GM21447 (cell line): Measurements from ENCODE around the gene PEAK3.

ENCODE experiments used
- ATAC-seq: cut with Tn5 transposase; IDR thresholded peaks from one replicate; pipeline ENCODE4 v1.9.1; 2021; ENCODE audit not compliant: unreplicated experiment

Gene PEAK3

DNA sequence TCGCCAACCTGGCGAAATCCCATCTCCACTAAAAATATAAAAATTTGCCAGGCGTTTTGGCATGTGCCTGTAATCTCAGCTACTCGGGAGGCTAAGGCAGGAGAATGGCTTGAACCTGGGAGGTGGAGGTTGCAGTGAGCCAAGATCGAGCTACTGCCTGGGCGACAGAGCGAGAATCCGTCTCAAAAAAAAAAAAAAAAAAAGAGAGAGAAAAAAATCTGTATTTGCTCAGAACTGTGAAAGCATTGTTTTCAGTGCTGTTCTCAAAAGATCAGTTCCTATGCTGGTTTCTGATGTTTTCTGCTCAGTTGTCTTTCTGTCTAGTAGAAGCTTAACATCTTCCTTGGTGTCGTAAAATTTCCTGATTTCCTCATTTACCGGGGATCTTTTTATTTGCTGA, 42.8 kb downstream of the PEAK3 start:
- ATAC-seq, result no peak

DNA sequence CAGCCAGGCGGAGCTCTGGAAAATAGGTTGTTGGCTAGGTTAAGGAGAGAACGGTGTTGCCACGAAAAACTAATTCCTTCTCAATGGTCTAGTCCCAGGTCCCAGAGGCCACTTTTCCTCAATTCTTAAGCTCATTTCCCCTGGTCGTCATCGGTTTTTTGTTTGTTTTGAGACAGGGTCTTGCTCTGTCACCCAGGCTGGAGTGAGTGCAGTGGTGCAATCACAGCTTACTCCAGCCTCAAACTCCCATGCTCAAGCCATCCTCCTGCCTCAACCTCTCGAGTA, 44.2 kb downstream of the PEAK3 start:
- no peak for ATAC-seq

DNA sequence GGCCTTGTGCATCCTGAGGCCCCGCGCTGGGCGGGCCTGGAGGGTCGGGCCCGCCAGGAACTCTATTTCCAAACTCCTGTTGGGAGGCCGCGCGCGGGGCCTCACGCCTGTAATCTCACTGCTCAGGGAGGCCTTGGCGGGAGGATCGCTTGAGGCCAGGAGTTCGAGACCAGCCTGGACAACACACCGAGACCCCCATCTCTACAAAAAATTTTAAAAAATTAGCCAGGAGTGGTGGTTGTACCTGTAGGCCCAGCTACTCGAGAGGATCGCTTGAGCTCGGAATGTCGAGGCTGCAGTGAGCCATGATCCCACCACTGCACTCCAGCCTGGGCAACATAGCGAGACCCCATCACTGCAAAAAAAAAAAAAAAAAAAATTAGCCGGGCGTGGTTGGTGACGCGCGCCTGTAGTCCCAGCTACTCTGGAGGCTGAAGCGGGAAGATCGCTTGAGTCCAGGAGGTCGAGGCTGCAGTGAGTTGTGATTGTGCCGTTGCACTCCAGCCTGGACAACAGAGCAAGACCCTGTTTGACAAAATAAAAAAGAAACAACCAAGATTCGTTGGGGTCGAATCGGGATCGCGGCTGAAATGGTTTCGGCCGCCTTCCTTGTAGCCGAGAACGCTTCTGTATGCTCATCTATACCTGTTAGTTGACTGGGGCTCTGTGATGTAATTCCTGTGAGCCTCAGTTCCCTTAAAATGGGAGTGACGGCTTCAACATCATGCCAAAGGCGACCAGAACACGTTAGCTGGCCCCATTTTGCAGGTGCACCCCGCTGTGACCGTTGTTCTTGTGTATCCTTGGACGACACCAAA, 44.7 kb downstream of the PEAK3 start:
- no peak for ATAC-seq

DNA sequence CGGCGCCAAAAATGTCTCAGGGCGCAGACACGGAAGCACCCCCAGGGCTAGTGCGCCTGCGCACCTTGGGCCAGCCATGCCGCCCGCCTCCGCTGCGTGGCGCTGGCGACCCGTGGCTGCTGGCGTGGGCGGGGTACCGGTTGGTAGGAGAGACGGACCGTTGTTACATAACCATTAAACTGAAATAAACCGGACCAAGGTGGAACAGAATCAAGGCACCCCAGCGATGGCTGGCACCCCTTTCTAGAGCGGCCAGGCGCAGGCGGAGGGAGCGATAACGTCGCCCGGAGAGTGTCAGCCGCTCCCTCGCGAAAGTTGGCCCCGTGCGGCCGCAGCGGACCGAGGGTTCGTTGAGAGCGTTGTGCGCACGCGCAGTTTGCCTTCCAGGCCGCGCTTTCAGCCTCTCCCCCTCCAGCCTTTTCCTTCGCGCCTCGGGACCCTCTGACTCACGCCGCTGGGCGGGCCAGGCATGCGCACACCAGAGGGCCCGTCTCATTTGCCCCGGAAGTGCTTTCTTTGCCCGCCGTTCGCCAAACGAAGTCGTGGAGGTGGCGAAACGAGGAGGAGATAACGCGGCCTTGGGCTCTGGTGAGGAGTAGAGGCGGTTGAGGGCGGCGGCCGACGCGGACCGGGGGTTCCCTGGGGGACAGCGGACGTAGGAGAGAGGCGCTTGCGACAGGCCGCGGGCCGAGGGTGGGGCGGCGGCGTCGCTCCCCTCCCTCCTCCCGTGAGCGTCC, 45.5 kb downstream of the PEAK3 start, which contains the start of the genes PLEKHJ1 and SF3A2:
PLEKHJ1 (minus strand) TSS at position 16 of the 737 bp plus-strand sequence. CDS start 81 bp downstream, outside the sequence.
SF3A2 (plus strand) TSS at position 511 of the 737 bp plus-strand sequence. CDS start 6,595 bp downstream, outside the sequence.
- peak; percentile 59 for ATAC-seq

DNA sequence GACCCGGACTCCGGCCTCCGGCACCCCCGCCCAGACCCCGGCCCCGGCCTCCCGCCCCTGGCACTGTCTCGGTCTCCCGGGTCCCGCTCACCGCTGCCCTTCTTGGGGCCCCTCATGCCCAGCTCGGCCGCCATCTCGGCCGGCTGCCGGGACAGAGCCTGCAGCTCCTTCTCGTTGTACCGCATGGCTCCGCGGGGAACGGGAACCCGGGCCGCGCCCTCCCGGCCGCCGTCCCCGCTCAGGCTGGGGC, 46.0 kb downstream of the PEAK3 start:
- ATAC-seq, result no peak

DNA sequence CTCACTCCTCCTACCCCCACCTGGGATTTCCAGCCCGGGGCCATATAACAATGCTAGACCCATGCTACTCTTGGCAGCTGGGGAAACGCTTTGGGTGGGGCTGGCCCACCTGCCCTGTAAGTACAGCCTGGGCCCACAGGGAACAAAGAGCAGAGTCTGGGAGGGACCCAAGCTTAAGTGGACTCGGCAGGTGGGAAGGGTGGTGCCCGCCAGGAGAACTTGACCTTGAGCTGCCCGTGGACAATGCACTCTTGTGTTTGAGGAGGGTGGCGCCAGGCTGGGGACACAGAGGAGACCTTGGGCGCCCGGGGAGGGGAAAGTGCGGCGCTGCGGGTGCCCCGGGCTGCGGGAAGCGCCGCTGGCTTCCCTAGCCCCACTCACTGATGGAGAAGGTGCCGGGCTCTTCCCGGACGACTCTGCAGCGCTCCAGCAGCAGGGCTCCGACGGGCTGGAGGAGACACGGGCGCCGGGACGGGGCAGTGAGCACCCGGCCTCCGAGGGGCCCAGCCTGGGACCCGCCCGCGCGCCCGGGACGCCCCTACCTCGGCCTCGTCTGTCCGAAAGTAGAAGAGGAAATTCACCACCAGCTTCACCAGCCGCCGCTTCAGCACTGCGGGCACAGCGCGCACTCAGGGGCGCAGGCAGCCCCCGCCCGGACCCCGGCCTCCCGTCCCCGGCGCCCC, 46.5 kb downstream of the PEAK3 start:
- ATAC-seq, result peak; percentile 16

DNA sequence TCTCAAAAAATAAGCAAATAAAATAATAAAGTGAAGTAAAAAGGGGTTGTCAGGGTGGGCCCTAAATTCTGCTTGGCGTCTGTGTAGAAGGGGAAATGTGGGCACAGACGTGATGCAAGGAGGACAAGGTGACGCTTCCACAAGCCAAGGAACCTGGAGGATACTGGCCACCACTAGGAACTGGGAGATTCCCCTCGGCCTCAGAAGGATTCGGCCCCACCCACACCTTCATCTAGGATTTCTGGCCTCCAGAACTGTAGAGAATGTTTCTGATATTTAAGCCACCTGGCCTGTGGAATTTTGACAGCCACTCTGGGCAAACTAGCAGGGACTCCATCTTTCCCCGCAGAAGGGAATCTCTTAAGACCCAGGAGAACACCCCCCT, 47.0 kb downstream of the PEAK3 start:
- ATAC-seq, result no peak

DNA sequence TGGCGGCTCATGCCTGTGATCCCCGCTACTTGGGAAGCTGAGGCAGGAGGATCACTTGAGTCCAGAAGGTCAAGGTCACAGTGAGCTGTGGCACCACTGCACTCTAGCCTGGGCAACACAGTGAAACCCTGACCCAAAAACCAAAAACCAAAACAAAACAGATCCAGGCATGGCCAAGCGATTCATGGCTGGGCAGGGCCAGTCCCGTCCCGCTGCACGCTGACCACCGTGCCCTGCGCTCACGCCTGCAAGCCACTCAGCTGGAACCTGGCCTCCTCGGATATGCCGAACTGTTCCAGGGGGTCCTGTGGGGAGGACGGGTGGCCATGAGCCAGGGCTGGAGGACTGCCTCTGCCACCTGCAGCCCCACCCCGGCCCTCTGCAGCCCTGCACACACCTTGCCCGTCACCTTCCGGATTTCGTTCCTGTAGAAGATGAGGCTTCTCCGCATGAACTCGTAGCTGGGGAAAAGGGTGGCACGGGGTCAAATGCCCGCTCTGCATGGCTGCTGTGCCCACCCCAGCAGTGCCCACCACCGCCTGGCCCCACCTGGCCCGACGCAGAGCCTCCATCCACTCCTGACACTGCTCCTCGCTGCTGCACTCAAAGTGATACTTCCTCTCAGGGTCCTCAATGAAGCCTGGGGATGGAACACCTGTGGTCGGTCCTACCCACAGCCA, 48.2 kb downstream of the PEAK3 start:
- no peak for ATAC-seq

DNA sequence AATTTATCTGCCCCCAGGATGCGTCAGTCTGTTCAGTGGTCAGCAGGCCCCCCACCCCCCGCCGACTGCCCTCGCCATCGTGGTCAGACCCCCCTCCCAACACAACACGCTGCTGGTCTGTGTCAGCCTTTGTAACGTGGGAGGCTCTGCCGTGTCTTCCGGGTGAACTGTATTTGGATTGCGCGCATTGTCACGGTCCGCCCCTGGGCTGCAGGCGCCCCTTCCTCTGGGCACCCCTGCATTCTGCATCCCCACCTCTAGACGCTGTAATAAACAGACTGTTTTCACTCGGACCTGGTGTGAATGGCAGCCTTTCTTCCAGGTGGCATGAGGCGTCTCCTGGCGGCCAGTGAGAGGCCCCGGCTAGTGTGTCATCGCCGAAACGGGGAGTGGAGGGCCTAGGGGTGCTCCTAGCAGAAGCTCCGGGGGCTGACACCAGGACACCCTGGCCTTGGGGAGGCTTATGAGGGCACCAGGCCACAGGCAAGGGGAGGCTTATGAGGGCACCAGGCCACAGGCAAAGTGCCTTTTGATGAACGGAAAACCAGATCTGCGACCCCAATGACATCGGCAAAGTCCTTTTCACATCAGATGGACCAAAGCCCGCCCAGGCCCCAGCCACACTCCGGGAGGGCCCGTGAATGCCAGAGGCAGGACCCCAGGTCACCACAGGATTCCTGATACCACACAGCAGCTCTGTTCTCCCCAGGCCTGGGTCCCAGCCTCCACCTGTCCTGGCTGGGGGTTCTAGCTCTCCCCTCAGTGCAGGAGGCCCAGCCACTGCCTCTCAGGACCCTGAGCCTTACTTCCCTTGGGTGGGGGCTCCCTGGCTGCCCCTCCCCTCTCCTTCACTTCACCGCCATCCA, 49.5 kb downstream of the PEAK3 start:
- ATAC-seq, result no peak

DNA sequence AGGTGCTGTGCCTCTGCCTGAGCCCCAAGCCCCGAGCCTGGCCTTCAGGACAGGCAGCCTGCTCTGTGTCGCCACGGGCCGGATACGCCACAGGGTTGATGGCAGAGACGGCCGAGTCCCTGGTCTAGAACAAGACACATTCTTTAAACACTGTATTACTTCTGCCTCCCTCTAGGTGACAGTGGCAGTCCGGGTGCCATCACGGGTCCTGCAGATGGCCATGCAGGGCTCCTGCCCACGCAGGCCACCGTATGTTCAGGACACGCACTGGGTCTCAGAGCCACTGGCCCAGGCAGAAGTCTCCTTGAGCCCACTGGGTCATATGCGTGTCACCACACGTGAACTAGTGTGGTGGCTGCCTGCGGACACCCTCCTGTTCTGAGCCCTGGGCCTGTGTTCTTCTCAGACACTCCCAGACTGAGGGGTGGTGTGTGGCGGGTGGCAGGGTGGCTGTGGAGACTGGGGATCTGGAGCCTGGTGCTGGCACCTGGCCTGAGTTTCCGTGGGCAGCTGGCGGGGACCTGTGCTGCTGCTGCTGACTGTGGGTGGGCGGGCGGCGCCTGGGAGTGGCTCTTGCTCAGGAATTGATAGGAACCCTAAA, 50.3 kb downstream of the PEAK3 start:
- ATAC-seq, result no peak

DNA sequence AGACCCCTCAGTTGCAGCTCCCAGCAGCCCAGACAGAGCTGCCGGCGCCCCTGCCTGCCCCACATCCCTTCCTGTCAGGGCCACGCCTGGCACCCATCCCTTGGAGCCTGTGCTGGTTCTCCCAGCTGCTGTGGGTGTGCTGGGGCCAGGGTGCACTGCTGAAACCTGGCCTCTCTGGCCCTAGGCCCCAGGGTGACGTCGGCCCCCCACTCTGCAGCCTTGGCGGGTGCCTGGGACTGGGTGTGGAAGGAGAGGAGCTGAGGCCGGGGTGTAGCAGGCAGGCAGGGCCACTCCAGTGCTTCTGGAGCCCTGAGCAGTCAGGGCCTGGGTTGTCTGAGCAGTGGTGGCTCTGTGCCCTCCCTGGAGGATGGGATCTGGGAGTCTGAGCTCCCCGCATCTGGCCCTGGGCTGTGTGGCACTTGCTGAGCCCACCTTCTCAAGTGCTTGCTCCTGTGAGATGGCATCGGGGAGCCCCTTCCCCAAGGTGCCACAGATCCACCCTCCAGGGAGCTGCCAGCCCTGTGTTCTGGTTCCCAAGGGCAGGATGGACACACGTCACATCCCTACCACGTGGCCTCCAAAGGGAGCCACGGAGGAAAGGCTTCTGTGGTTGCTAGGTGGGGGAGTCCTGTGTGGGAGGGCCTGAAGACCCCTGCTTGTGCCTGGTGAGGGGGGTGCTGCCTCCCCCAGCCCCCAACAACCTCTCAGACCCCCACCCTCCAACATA, 51.0 kb downstream of the PEAK3 start:
- no peak for ATAC-seq

DNA sequence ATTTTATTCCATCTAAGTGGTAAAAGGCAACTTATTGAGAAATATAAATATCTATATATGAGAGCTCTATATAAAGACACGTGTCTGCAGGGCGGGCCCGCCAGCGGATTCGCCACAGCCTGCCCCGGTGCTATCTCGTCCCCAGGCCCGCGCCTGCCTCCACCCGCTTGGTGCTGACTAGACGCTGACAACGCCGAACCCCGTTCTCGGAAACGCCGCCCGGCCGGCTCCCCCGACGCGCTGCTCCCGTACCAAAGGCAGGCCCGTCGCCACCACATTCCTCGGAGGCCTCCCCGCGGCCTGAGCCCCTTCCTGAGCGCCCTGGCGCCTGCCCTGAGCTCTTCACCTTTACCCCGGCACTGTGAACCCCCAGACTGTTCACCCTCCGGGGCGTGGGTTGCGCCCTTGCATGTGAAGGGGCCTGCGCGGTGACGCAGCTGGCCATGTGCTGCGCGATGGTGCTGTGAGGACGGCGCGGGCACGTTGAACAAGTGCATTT, 51.9 kb downstream of the PEAK3 start:
- ATAC-seq, result no peak

DNA sequence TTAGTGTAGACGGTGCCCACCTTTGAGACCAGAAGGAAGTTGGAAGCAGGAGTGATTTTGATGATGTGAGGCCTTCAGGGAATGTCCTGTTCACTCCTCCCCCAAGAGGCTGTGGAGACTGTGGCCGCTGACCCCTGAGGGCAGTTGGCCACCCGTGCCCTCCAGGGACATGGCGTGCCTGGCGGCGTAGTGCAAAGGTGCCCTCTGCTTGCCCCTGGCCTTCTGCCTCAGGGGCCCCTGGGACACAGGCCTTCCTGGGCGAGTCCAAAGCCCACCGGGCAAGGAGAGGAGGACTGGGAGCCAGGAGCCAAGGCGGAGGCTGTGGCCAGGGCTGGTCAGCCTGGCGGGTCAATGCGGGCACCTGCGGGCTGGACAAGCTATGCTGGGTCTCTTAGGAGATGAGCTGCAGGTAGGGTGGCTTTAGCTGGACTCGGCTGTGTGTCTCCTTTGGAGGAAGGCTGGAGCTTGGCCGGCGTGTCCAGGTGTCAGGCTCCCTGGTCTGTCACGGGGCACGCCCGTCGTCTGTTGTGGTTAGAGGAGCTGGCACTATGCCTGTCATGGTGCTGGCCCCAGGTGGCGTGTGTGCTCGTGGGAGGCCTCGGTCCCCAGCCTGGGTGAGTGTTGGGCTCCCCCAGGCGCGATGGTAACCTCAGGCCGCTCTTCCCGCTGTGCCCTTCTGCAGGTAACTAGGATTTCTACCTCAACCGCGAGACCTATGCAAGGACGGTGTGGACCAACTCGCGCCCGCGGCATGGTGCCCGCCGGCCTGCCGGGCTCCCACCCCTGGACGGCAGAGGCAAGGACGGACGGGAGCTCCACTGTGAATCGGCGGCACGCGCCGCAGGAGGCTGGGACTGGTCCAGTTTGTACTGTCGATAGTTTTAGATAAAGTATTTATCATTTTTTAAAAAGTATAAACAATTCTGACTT, 52.6 kb downstream of the PEAK3 start:
- no peak for ATAC-seq

DNA sequence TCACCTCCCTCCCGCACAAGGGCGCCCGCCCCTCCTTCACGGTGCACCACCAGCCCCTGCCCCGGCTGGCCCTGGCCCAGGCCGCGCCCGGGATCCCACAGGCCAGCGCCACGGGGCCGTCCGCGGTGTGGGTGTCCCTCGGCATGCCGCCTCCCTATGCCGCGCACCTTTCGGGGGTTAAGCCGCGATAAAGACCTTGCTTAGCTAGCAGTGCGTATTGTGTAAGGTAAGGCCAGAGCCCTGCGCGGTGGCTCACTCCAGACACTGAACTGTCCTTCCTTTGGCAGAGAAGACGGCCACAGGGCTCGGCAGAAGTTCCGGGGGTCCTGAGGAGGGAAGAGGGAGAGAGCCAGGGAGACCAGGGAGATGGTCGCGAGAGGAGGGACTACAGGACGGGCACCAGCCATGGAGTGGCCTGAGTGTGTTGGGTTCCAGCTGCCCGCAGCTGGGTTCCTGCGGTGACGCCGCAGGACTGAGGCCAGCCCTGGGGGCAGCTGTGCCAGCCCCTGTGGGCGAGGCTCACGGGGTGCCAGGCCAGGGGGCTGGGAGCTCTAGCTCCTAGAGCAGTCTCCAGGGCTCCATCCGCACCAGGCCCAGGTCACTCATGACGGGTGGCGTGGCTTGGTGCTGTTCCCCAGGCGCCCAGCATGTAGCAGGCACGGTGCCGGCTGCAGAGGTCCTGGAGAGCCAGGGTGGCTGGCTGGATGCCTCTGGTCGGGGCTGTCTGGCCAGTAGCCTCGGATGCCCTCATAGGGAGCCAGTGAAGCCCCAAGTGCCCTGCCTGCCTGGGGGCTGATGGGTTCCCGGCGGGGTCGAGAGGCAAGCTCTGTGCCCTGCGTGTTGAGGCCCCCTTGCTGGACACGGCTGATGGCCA, 53.6 kb downstream of the PEAK3 start:
- no peak for ATAC-seq

DNA sequence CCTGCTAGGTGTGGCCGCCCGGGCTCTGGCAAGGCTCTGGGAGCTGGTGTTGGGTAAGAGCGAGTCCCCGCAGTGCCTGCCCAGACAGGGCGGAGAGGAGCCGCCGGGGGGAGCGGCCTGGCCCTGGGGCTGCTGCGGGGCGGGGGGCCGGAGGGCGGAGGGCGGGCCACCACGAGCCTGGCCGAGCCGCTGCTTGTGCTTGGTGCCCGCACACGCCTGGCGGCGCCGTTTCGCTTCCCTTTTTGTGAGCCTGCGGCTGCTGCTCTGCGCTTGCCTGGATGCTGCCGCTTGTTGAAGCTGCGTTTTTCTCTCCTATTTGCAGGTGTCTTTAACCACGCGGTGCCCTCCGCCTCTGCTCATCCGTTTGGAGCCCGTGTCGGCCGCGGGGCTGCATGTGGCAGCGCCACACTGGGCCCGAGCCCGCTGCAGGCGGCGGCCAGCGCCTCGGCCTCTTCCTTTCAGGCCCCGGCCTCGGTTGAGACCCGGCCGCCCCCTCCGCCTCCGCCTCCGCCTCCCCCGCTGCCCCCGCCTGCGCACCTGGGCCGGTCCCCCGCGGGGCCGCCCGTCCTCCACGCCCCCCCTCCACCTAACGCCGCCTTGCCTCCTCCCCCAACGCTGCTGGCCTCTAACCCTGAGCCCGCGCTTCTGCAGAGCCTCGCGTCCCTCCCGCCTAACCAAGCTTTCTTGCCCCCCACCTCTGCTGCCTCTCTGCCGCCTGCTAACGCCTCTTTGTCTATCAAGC, 54.4 kb downstream of the PEAK3 start:
- no peak for ATAC-seq

DNA sequence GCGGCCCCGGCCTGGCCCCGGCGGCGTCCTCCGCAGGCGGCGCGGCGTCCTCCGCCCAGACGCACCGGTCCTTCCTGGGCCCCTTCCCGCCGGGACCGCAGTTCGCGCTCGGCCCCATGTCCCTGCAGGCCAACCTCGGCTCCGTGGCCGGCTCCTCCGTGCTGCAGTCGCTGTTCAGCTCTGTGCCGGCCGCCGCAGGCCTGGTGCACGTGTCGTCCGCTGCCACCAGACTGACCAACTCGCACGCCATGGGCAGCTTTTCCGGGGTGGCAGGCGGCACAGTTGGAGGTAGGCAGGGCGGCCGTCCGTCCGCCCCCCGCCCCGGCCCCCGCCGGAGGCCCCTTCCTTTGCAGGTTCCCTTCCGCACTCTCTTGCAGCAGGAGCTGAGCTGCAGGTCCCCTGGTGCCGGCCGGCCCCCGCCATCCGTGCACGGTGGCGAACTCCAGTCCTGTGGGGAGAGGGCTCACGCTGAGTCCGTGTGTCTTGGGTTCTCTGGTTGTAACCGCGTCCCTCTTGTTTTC, 55.1 kb downstream of the PEAK3 start:
- ATAC-seq, result no peak
